ENCODE measurements around the gene CAPZB.

DNA sequence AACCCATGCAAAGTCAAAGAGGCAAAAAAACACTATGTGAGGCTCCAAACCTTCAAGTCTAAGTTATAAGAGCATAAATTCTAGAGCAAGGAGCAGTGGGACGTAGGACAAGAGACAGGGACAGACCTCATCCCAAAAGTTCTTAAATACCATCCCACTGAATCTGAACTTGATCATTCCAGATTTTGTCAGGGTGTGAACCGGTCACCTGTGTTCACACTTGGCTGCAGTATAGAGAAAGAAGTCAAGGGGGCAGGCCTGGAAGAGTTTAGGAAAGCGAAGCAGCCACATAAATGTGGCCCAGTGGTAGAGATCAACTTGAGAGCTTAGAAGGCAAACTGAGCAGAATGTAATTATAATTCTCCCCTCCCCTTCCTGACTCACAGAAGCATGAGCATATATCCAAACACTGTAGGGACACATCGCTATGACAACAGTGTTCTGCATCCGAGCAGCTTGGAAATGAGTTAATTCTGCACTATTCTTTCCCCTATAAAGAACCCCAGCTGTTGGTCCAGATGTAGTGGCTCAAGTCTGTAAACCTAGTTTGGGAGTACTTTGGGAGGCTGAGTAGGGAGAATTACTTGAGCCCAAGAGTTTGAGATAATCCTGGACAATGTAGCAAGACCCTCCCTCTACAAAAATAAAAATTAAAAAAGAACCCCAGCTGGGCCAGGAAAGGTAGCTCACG is 176.1 kb downstream of the CAPZB start:
- TF ChIP-seq CTCF (IDR thresholded peaks at IDR 0.05; ENCODE audit: low read depth, low read length) (no peak), POLR2A (IDR thresholded peaks at IDR 0.05; ENCODE audit: extremely low read depth, insufficient read length) (no peak), MYC (IDR thresholded peaks at IDR 0.05; ENCODE audit: low read depth, low read length) (no peak), MAX (IDR thresholded peaks at IDR 0.05; ENCODE audit: low read depth, low read length) (no peak)

Measured in NB4 (cell line).